ENCODE results near the gene PGM5.

DNA sequence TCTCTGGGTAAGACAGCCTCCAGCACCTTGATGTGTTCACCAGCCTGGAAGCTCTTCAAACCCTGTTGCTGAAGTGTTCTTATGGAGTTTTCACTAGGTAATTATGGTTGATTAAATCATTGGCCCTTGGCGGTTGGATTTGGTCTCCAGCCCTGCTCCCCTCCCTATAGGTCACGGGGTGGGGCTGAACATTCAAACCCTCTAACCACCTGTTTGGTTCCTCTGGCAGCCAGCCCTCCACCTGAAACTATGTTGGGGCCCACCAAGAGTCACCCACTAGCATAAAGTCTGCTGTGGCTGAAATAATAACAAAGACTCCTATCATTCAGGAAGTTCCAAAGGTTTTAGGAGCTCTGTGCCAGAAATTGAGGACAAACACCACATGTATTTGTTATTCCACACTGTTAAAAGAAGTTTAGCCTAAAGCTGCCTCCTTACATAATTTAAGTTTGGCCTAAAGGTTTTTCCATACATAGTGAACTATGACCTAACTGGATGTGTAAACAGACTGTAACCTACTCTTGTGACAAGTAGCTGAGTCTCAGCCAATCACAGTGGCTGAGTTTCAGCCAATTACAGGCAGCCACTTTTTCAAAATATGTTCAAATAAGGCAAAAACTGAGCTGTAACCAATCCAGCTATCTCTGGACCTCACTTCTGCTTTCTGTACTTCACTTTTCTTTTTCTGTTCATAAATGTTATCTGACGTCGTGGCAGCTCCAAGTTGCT lies 149.4 kb downstream of the PGM5 start:
- TF ChIP-seq, protein P1, sequence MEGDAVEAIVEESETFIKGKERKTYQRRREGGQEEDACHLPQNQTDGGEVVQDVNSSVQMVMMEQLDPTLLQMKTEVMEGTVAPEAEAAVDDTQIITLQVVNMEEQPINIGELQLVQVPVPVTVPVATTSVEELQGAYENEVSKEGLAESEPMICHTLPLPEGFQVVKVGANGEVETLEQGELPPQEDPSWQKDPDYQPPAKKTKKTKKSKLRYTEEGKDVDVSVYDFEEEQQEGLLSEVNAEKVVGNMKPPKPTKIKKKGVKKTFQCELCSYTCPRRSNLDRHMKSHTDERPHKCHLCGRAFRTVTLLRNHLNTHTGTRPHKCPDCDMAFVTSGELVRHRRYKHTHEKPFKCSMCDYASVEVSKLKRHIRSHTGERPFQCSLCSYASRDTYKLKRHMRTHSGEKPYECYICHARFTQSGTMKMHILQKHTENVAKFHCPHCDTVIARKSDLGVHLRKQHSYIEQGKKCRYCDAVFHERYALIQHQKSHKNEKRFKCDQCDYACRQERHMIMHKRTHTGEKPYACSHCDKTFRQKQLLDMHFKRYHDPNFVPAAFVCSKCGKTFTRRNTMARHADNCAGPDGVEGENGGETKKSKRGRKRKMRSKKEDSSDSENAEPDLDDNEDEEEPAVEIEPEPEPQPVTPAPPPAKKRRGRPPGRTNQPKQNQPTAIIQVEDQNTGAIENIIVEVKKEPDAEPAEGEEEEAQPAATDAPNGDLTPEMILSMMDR (conservative IDR thresholded peaks at IDR 0.05; ENCODE audit: low read length) = no peak
- no peak for TF ChIP-seq EZH2phosphoT487 (IDR thresholded peaks at IDR 0.05; ENCODE audit: borderline replicate concordance)
